H1 (cell line): Measurements from ENCODE around the gene PLCB1. TPM values are rescaled to one million over a fixed set of nuclear protein-coding genes. Genes with fewer than 3 reads are reported as not detected.

ENCODE experiments used
- CTCF ChIA-PET: fragments of 300-600 bp; sonication (Branson Sonifier 250); formaldehyde crosslinking; loops from one replicate; lab custom pipeline; 2021; ENCODE audit not compliant: partially characterized antibody; lab: Charles Lee
- POLR2A ChIA-PET: fragments of 300-600 bp; sonication (Branson Sonifier 250); formaldehyde crosslinking; loops from one replicate; lab custom pipeline; 2021; ENCODE audit warnings: inconsistent platforms; ENCODE audit not compliant: partially characterized antibody; lab: Charles Lee
- DNase-seq, 2 experiments: peaks; one replicate each; pipeline versions ENCODE4 v3.0.0 to v3.0.0-alpha.2; 2010 to 2022; ENCODE audit warnings: low spot score in 2 of 2, low read depth in 1 of 2, mixed read lengths in 1 of 2
- FAIRE-seq: peaks from 2 replicates; lab custom pipeline; 2011; peaks lifted over from hg19 to GRCh38; lab: Jason Lieb, UNC
- H2AFZ ChIP-seq: 2 replicates; pipeline ENCODE4 v1.8.1; 2012; ENCODE audit warnings: low read length, inconsistent platforms
- H2AK5ac ChIP-seq: 2 replicates; pipeline ENCODE4 v1.6.1; 2013; ENCODE audit warnings: low read depth, low read length
- H2BK120ac ChIP-seq: replicated peaks from 2 replicates; pipeline ENCODE3; 2013; ENCODE audit warnings: low read depth, low read length, inconsistent platforms
- H2BK12ac ChIP-seq: 2 replicates; pipeline ENCODE4 v1.6.1; 2013; ENCODE audit warnings: low read depth, low read length
- H2BK15ac ChIP-seq: 2 replicates; pipeline ENCODE4 v1.6.1; 2013; ENCODE audit warnings: low read length
- H2BK20ac ChIP-seq: 2 replicates; pipeline ENCODE4 v1.6.1; 2013; ENCODE audit warnings: low read length
- H2BK5ac ChIP-seq: 2 replicates; pipeline ENCODE4 v1.6.1; 2013; ENCODE audit warnings: low read depth, low read length
- H3K14ac ChIP-seq: 2 replicates; pipeline ENCODE4 v1.6.1; 2013; ENCODE audit warnings: inconsistent platforms; ENCODE audit not compliant: insufficient read length
- H3K18ac ChIP-seq: 2 replicates; pipeline ENCODE4 v1.6.1; 2013; ENCODE audit warnings: low read length; ENCODE audit errors: extremely low read depth
- H3K23ac ChIP-seq: 2 replicates; pipeline ENCODE4 v1.6.1; 2013; ENCODE audit warnings: inconsistent platforms; ENCODE audit not compliant: insufficient read length
- H3K23me2 ChIP-seq: 2 replicates; pipeline ENCODE4 v1.6.1; 2013; ENCODE audit warnings: low read depth, low read length
- H3K27ac ChIP-seq: 2 replicates; pipeline ENCODE4 v1.6.1; 2011; ENCODE audit warnings: low read depth, low read length, inconsistent platforms
- H3K27me3 ChIP-seq, 4 experiments: replicated peaks in 1 of 4; 1 replicate in 1 of 4; 2 replicates in 3 of 4; pipeline versions ENCODE4 v1.6.1 to v1.8.1; 2011 to 2013; ENCODE audit warnings: low read length in 3 of 4, mild to moderate bottlenecking in 3 of 4, inconsistent platforms in 2 of 4, mixed read lengths in 2 of 4, moderate library complexity in 1 of 4; ENCODE audit not compliant: control insufficient read depth in 3 of 4, insufficient read depth in 3 of 4; ENCODE audit errors: extremely low read depth in 1 of 4
- H3K36me3 ChIP-seq, 4 experiments: 2 replicates each; pipeline versions ENCODE4 v1.6.1 to v1.8.1; 2011 to 2013; ENCODE audit warnings: mild to moderate bottlenecking in 4 of 4, low read length in 3 of 4, moderate library complexity in 2 of 4, control low read depth in 1 of 4, inconsistent platforms in 1 of 4; ENCODE audit not compliant: insufficient read depth in 4 of 4, control insufficient read depth in 2 of 4
- H3K4ac ChIP-seq: replicated peaks from 2 replicates; pipeline ENCODE3; 2013; ENCODE audit warnings: low read length, low read depth, mixed read lengths, inconsistent platforms; ENCODE audit not compliant: insufficient read length
- H3K4me1 ChIP-seq, 4 experiments: replicated peaks in 1 of 4; 1 replicate in 1 of 4; 2 replicates in 3 of 4; pipeline versions ENCODE4 v1.6.1 to v1.8.1; 2011 to 2013; ENCODE audit warnings: low read length in 3 of 4, inconsistent platforms in 2 of 4, mixed read lengths in 1 of 4; ENCODE audit not compliant: insufficient read depth in 4 of 4, control insufficient read depth in 3 of 4
- H3K4me2 ChIP-seq, 2 experiments: 2 replicates each; pipeline versions ENCODE4 v1.6.1 to v1.8.1; 2011 to 2013; ENCODE audit warnings: low read depth in 2 of 2, low read length in 2 of 2, control low read depth in 1 of 2, inconsistent platforms in 1 of 2, mild to moderate bottlenecking in 1 of 2; ENCODE audit not compliant: insufficient read depth in 1 of 2
- H3K4me3 ChIP-seq, 4 experiments: fragments of 200-600, 300-600 bp in 1 of 4; sonication (generic), shearing (Covaris generic), sonication (Bioruptor Twin) in 1 of 4; 2 replicates each; pipeline versions ENCODE4 v1.5.1 to v1.8.1; 2011 to 2016; ENCODE audit warnings: low read length in 4 of 4, low read depth in 3 of 4, control low read depth in 2 of 4, inconsistent platforms in 2 of 4, mild to moderate bottlenecking in 2 of 4, mixed read lengths in 1 of 4, moderate library complexity in 1 of 4; ENCODE audit not compliant: insufficient read depth in 2 of 4; ENCODE audit errors: extremely low read depth in 1 of 4
- H3K56ac ChIP-seq: replicated peaks from 2 replicates; pipeline ENCODE3; 2013; ENCODE audit warnings: low read depth, mild to moderate bottlenecking, mixed read lengths, low read length, inconsistent platforms; ENCODE audit not compliant: insufficient read length
- H3K79me1 ChIP-seq: 2 replicates; pipeline ENCODE4 v1.6.1; 2013; ENCODE audit warnings: low read depth, low read length, control low read depth
- H3K79me2 ChIP-seq, 2 experiments: 2 replicates each; pipeline versions ENCODE4 v1.6.1 to v1.8.1; 2012 to 2013; ENCODE audit warnings: low read length in 2 of 2, mild to moderate bottlenecking in 2 of 2, inconsistent platforms in 1 of 2; ENCODE audit not compliant: insufficient read depth in 2 of 2, control insufficient read depth in 1 of 2
- H3K9ac ChIP-seq, 4 experiments: replicated peaks in 1 of 4; 1 replicate in 1 of 4; 2 replicates in 3 of 4; pipeline versions ENCODE4 v1.6.1 to v1.8.1; 2011 to 2013; ENCODE audit warnings: low read depth in 3 of 4, low read length in 3 of 4, control low read depth in 2 of 4, mild to moderate bottlenecking in 2 of 4, moderate library complexity in 2 of 4, inconsistent platforms in 1 of 4; ENCODE audit errors: extremely low read depth in 1 of 4
- H3K9me3 ChIP-seq, 2 experiments: 2 replicates each; pipeline versions ENCODE4 v1.6.1 to v1.8.1; 2012 to 2013; ENCODE audit warnings: mild to moderate bottlenecking in 2 of 2, moderate library complexity in 2 of 2, control low read depth in 1 of 2, inconsistent platforms in 1 of 2, low read depth in 1 of 2, low read length in 1 of 2, mixed read lengths in 1 of 2; ENCODE audit not compliant: insufficient read depth in 2 of 2
- H4K20me1 ChIP-seq, 2 experiments: replicated peaks in 1 of 2; 2 replicates each; pipeline versions ENCODE3 to v1.8.1; 2011 to 2013; ENCODE audit warnings: inconsistent platforms in 2 of 2, low read length in 2 of 2, mild to moderate bottlenecking in 1 of 2; ENCODE audit not compliant: insufficient read depth in 2 of 2, control insufficient read depth in 1 of 2
- H4K5ac ChIP-seq: 2 replicates; pipeline ENCODE4 v1.6.1; 2013; ENCODE audit warnings: low read length, low read depth, mixed read lengths, inconsistent platforms; ENCODE audit not compliant: insufficient read length
- H4K8ac ChIP-seq: 2 replicates; pipeline ENCODE4 v1.8.0; 2013; ENCODE audit warnings: mild to moderate bottlenecking, moderate library complexity, low read length, inconsistent platforms; ENCODE audit not compliant: insufficient read depth; ENCODE audit errors: extremely low read depth
- H4K91ac ChIP-seq: replicated peaks from 2 replicates; pipeline ENCODE3; 2013; ENCODE audit warnings: low read length, mixed read lengths, inconsistent platforms; ENCODE audit not compliant: insufficient read length
- BRCA1 ChIP-seq: IDR thresholded peaks from 2 replicates; pipeline ENCODE4 v1.6.1; 2012; ENCODE audit warnings: low read depth, low read length, improper control_type of control experiment
- CHD2 ChIP-seq: IDR thresholded peaks from 2 replicates; pipeline ENCODE4 v1.6.1; 2012; ENCODE audit warnings: low read length, improper control_type of control experiment
- CREB1 ChIP-seq: IDR thresholded peaks from 2 replicates; pipeline ENCODE4 v1.6.1; 2012; ENCODE audit warnings: inconsistent platforms
- NANOG ChIP-seq: IDR thresholded peaks from 2 replicates; pipeline ENCODE4 v1.6.1; 2011; ENCODE audit warnings: low read length, low read depth, mild to moderate bottlenecking, inconsistent platforms; ENCODE audit not compliant: insufficient read depth, poor library complexity, severe bottlenecking
- NRF1 ChIP-seq: IDR thresholded peaks from 2 replicates; pipeline ENCODE4 v1.6.1; 2011; ENCODE audit warnings: mild to moderate bottlenecking, low read depth, low read length, improper control_type of control experiment
- SAP30 ChIP-seq: fragments of 300-600 bp; sonication (generic); IDR thresholded peaks from 2 replicates; pipeline ENCODE4 v1.7.1; 2012; ENCODE audit warnings: low read length, moderate library complexity, mild to moderate bottlenecking, inconsistent platforms; ENCODE audit not compliant: insufficient read depth, insufficient replicate concordance
- SRF ChIP-seq: IDR thresholded peaks from 2 replicates; pipeline ENCODE4 v1.6.1; 2011; ENCODE audit warnings: mild to moderate bottlenecking, low read depth, low read length, moderate library complexity
- TAF1 ChIP-seq: IDR thresholded peaks from 2 replicates; pipeline ENCODE4 v1.6.1; 2011; ENCODE audit warnings: mild to moderate bottlenecking, low read depth, low read length
- WGBS, 2 experiments: shearing (Covaris generic) in 1 of 2; methylation state at CpG; one replicate each; pipeline versions ENCODE4 v1.1.6 to v1.1.7; 2013 to 2015; ENCODE audit warnings: low lambda C conversion rate in 2 of 2, mixed read lengths in 2 of 2, inconsistent platforms in 1 of 2, low coverage in 1 of 2, missing lambda C conversion rate in 1 of 2; ENCODE audit not compliant: insufficient replicate concordance in 2 of 2, insufficient coverage in 1 of 2, insufficient read length in 1 of 2; ENCODE audit errors: extremely low coverage in 1 of 2, missing lambda C conversion rate in 1 of 2; 5-methylcytosine and 5-hydroxymethylcytosine counted together
- polyA plus RNA-seq, 7 experiments: library from polyadenylated mRNA; depleted of rRNA in 3 of 7; stranded (reverse) in 5 of 7; unstranded in 2 of 7; fragments of >200 nt in 5 of 7; fragments of 200-250 nt in 2 of 7; gene quantifications; 1 replicate in 5 of 7; 2 replicates in 1 of 7; 4 replicates in 1 of 7; pipeline versions ENCODE4 v1.2.1 to v1.2.3, GENCODE V29; 2011 to 2013; ENCODE audit warnings: missing spikeins in 2 of 7, mixed read lengths in 2 of 7
- total RNA-seq: library from RNA; stranded (reverse); fragmentation: NEBNext Ultra II Directional; extraction: Animal tissue kit (Norgen Biotek cat#: 25700); gene quantifications from 2 replicates; pipeline ENCODE4 v1.2.1, GENCODE V29; 2021

Gene PLCB1
- total and polyA plus RNA-seq, 2 of the 8 experiments (the other 6 are each of a cell fraction or from before 2014, with no cell fraction given): 2.6 to 9.1 TPM

DNA sequence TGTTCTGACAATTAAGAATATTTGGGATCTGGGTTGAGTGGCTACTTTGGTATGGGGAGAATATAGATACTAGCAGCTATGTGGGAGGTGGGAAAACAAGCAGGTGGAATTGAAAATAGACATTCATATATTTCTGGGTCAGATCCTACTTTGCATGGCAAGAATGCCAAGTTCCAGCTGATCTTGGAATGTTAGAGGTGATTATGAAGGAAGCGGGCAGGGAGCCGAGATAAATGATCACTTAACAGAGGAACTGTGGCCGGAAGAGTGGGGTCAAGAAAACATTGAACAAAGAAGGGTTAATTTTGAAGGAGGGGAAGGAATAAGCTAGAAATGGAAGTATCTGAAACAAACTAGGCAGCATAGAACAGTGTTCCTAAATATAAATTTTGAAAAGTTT lies 15.4 kb downstream of the PLCB1 start:
- no peaks in the 10 kb centered on the region; the same call in 1 of the 2 replicates for H3K23me2 ChIP-seq
- H2AK5ac ChIP-seq: no peak overlapping the region
- no peak overlapping the region for H3K4ac ChIP-seq
- H2BK15ac ChIP-seq: no peak overlapping the region
- ChIA-PET POLR2A (no interaction called here), CTCF (interaction anchor here (0.8 to 1.4 kb wide), 2 partner anchors 242 to 273 kb away, joined by 3 to 7 read pairs; no protein-coding TSS in a partner anchor)
- DNase-seq (no peak), FAIRE-seq (no peak)
- WGBS, 2 experiments: 93% methylated on average over 3 of the region's 3 CpGs; no CpG with 5 or more reads in 1 of the 2 experiments
- H3K79me1 ChIP-seq: no peaks in the 10 kb centered on the region
- H2AFZ ChIP-seq: no peak overlapping the region
- H3K14ac ChIP-seq: no peak overlapping the region
- H3K4me3 ChIP-seq: no peak overlapping the region
- no peak overlapping the region for H4K5ac ChIP-seq
- peaks cover 0 to 7% (median 0%) of the 10 kb centered on the region in 4 experiments; a peak in 3 of 7 replicates for H3K4me1 ChIP-seq
- H3K4me2 ChIP-seq: no peak overlapping the region
- no peak overlapping the region for H2BK5ac ChIP-seq
- no peak overlapping the region for H3K23ac ChIP-seq
- H3K9me3 ChIP-seq: no peaks in the 10 kb centered on the region
- H3K27me3 ChIP-seq: no peaks in the 10 kb centered on the region
- no peak overlapping the region for H3K27ac ChIP-seq
- no peak for TF ChIP-seq NRF1
- no peak for TF ChIP-seq TAF1
- no peak for TF ChIP-seq CREB1
- TF ChIP-seq BRCA1: no peak
- no peak for TF ChIP-seq CHD2
- no peak for TF ChIP-seq NANOG
- TF ChIP-seq SRF: no peak
- TF ChIP-seq SAP30: no peak
- H3K9ac ChIP-seq: no peak overlapping the region
- H2BK120ac ChIP-seq: no peak overlapping the region
- no peak overlapping the region for H2BK20ac ChIP-seq
- H4K91ac ChIP-seq: no peak overlapping the region
- no peak overlapping the region for H4K8ac ChIP-seq
- H4K20me1 ChIP-seq: no peaks in the 10 kb centered on the region
- no peaks in the 10 kb centered on the region for H3K79me2 ChIP-seq
- H3K18ac ChIP-seq: no peak overlapping the region
- no peaks in the 10 kb centered on the region for H3K36me3 ChIP-seq
- no peak overlapping the region for H3K56ac ChIP-seq
- no peak overlapping the region for H2BK12ac ChIP-seq
